Naive thymus-derived CD4-positive, alpha-beta T cell (primary cell): ENCODE data around the gene CDKN2B-AS1. TPM values are rescaled to one million over a fixed set of nuclear protein-coding genes. Genes with fewer than 3 reads are reported as not detected.
"Not testable (repeated sequence)": the region's sequence is repeated elsewhere in the genome, so short reads cannot be mapped to it uniquely, and the experiment has no call there.

ENCODE experiments used
- ATAC-seq: fragments of 150-1000 bp; cut with Tn5 transposase; 2 replicates; pipeline ENCODE4 v1.10.0; 2021; ENCODE audit warnings: mild to moderate bottlenecking, moderate library complexity
- CTCF ChIA-PET: fragments of 350-600 bp; sonication (Branson Sonifier 250); formaldehyde crosslinking; loops from one replicate; lab custom pipeline; 2021; ENCODE audit warnings: antibody characterized with exemption; lab: Charles Lee
- POLR2A ChIA-PET: fragments of 350-600 bp; sonication (Branson Sonifier 250); formaldehyde crosslinking; loops from one replicate; lab custom pipeline; 2021; ENCODE audit warnings: antibody characterized with exemption, inconsistent platforms; lab: Charles Lee
- DNase-seq, 9 donors: peaks; one replicate each; pipeline versions ENCODE4 v3.0.0 to v3.0.0-alpha.2; 2020 to 2022; ENCODE audit warnings: mixed read lengths in 1 of 9
- H3K27ac ChIP-seq: one replicate; pipeline ENCODE4 v1.7.0; 2013; ENCODE audit warnings: mild to moderate bottlenecking, low read depth, low read length, moderate library complexity
- H3K27me3 ChIP-seq, 2 donors: one replicate each; pipeline ENCODE4 v1.7.0; 2013; ENCODE audit warnings: low read length in 2 of 2, mild to moderate bottlenecking in 2 of 2, moderate library complexity in 2 of 2; ENCODE audit not compliant: control insufficient read depth in 2 of 2, insufficient read depth in 2 of 2
- H3K36me3 ChIP-seq, 3 experiments: 1 replicate in 2 of 3; 2 replicates in 1 of 3; pipeline ENCODE4 v1.7.0; 2013; ENCODE audit warnings: low read length in 3 of 3, mild to moderate bottlenecking in 3 of 3, moderate library complexity in 1 of 3; ENCODE audit not compliant: insufficient read depth in 3 of 3, control insufficient read depth in 2 of 3
- H3K4me1 ChIP-seq, 2 donors: one replicate each; pipeline ENCODE4 v1.7.0; 2013; ENCODE audit warnings: low read length in 2 of 2, mild to moderate bottlenecking in 2 of 2, moderate library complexity in 1 of 2; ENCODE audit not compliant: control insufficient read depth in 2 of 2, insufficient read depth in 2 of 2
- H3K4me3 ChIP-seq: 2 replicates; pipeline ENCODE4 v1.7.0; 2013; ENCODE audit warnings: mild to moderate bottlenecking, low read length
- H3K9me3 ChIP-seq, 3 experiments: 1 replicate in 2 of 3; 2 replicates in 1 of 3; pipeline ENCODE4 v1.7.0; 2013; ENCODE audit warnings: low read length in 3 of 3; ENCODE audit not compliant: control insufficient read depth in 2 of 3
- H3K27ac Mint-ChIP-seq, 9 donors: one replicate each; pipeline ENCODE4 v1.8.0; 2020 to 2022; ENCODE audit warnings: mixed read lengths in 9 of 9, mild to moderate bottlenecking in 8 of 9, moderate library complexity in 5 of 9, inconsistent platforms in 2 of 9
- H3K27me3 Mint-ChIP-seq, 5 donors: one replicate each; pipeline ENCODE4 v1.8.0; 2021 to 2022; ENCODE audit warnings: mixed read lengths in 5 of 5, mild to moderate bottlenecking in 1 of 5
- H3K36me3 Mint-ChIP-seq, 5 donors: one replicate each; pipeline ENCODE4 v1.8.0; 2020 to 2022; ENCODE audit warnings: mixed read lengths in 5 of 5, mild to moderate bottlenecking in 3 of 5, inconsistent platforms in 1 of 5
- H3K4me1 Mint-ChIP-seq, 7 donors: one replicate each; pipeline ENCODE4 v1.8.0; 2020 to 2022; ENCODE audit warnings: mixed read lengths in 7 of 7, mild to moderate bottlenecking in 3 of 7, inconsistent platforms in 1 of 7
- H3K4me3 Mint-ChIP-seq, 10 donors: one replicate each; pipeline ENCODE4 v1.8.0; 2020 to 2022; ENCODE audit warnings: mild to moderate bottlenecking in 10 of 10, mixed read lengths in 10 of 10, moderate library complexity in 6 of 10, inconsistent platforms in 2 of 10
- H3K9me3 Mint-ChIP-seq, 11 donors: one replicate each; pipeline ENCODE4 v1.8.0; 2020 to 2022; ENCODE audit warnings: mixed read lengths in 11 of 11, mild to moderate bottlenecking in 4 of 11, inconsistent platforms in 1 of 11, moderate library complexity in 1 of 11
- intact Hi-C, 2 donors: fragments of 100-400 bp; cut with micrococcal nuclease; formaldehyde crosslinking; loops; one replicate each; pipeline ENCODE4 v1.15.1; 2023
- polyA plus RNA-seq, 2 donors: library from polyadenylated mRNA; unstranded; fragments of 300-500 nt; fragmentation: Illumina TruSeq; gene quantifications; one replicate each; pipeline ENCODE4 v1.2.3, GENCODE V29; 2021
- total RNA-seq, 6 experiments: library from RNA in 5 of 6; stranded (reverse) in 5 of 6; gene quantifications; 1 replicate in 5 of 6; 2 replicates in 1 of 6; pipeline ENCODE4 v1.2.3 and lab custom pipeline; 2021 to 2026

CDKN2B-AS1 gene
- total and polyA plus RNA-seq, 7 experiments from 2014 or later, result 0.21 to 3.5 (median 0.61) TPM; not detected in 4

- DNase-seq, result no peak
- Histone ChIP-seq H3K36me3 (no peaks in the 10 kb centered on the region), H3K27ac (no peak overlapping the region), H3K27me3 (no peaks in the 10 kb centered on the region), H3K9me3 (no peaks in the 10 kb centered on the region), H3K4me1 (peaks cover 11 to 14% of the 10 kb centered on the region in 2 donors), H3K4me3 (no peak overlapping the region)
- no peak for ATAC-seq
- Mint-ChIP-seq H3K4me1 (peaks cover 6 to 24% (median 20%) of the 10 kb centered on the region in 7 donors), H3K27ac (no peak overlapping the region), H3K27me3 (peaks cover 0 to 25% (median 0%) of the 10 kb centered on the region in 5 donors), H3K4me3 (no peak overlapping the region), H3K36me3 (peaks cover 0 to 27% (median 0%) of the 10 kb centered on the region in 5 donors), H3K9me3 (peaks cover 0 to 4% (median 0%) of the 10 kb centered on the region in 11 donors)
- intact Hi-C loops, result no loop called here
- CTCF ChIA-PET, result no interaction called here
- POLR2A ChIA-PET, result no interaction called here
These were observed 61.8 kb downstream of the CDKN2B-AS1 start for GRCh38 chr9:22056402-22056801.

GRCh38 chr9:22057972-22058371 is 63.4 kb downstream of the CDKN2B-AS1 start:
- intact Hi-C loops, H3K27ac ChIP-seq, POLR2A ChIA-PET: not testable (repeated sequence)

GRCh38 chr9:22060831-22061383 is 66.3 kb downstream of the CDKN2B-AS1 start:
- intact Hi-C loops, result no loop called here
- ATAC-seq (no peak), DNase-seq (no peak)
- Mint-ChIP-seq H3K4me3 (no peak overlapping the region), H3K9me3 (peaks cover 0 to 5% (median 0%) of the 10 kb centered on the region in 11 donors), H3K27me3 (peaks cover 0 to 44% (median 0%) of the 10 kb centered on the region in 5 donors), H3K27ac (no peak overlapping the region), H3K36me3 (peaks cover 0 to 37% (median 0%) of the 10 kb centered on the region in 5 donors), H3K4me1 (peaks cover 14 to 32% (median 26%) of the 10 kb centered on the region in 7 donors)
- Histone ChIP-seq H3K27me3 (no peaks in the 10 kb centered on the region), H3K9me3 (no peaks in the 10 kb centered on the region), H3K4me3 (no peak overlapping the region), H3K27ac (no peak overlapping the region), H3K36me3 (no peaks in the 10 kb centered on the region), H3K4me1 (peaks cover 0 to 8% of the 10 kb centered on the region in 2 donors)
- ChIA-PET POLR2A (no interaction called here), CTCF (interaction anchor here (0.8 kb wide), 1 partner anchor 327 kb away, joined by 3 read pairs; no protein-coding TSS in a partner anchor)

More at GRCh38 chr9:22057972-22058371, 63.4 kb downstream of the CDKN2B-AS1 start:
- H3K27me3 ChIP-seq, H3K4me3 Mint-ChIP-seq, H3K36me3 ChIP-seq, ATAC-seq, CTCF ChIA-PET, H3K27ac Mint-ChIP-seq, H3K4me3 ChIP-seq, DNase-seq, H3K4me1 ChIP-seq, H3K9me3 Mint-ChIP-seq, H3K9me3 ChIP-seq: not testable (repeated sequence)
- peaks cover under 1 to 10% (median 5%) of the 10 kb centered on the region in 7 donors for H3K4me1 Mint-ChIP-seq
- peaks cover 0 to 25% (median 0%) of the 10 kb centered on the region in 5 donors for H3K36me3 Mint-ChIP-seq
- peaks cover 0 to 33% (median 0%) of the 10 kb centered on the region in 5 donors for H3K27me3 Mint-ChIP-seq

- no peak overlapping the region for H3K27ac ChIP-seq
- no peak for DNase-seq
- intact Hi-C loops, result loop anchor here in 1 of 2 donors (1.0 to 2.0 kb wide), 2 partner anchors 8 to 14 kb away; no protein-coding TSS in a partner anchor
- H3K9me3 ChIP-seq, result no peaks in the 10 kb centered on the region
- POLR2A ChIA-PET, result interaction anchor here (0.5 kb wide), 1 partner anchor 277 kb away, joined by 3 read pairs; no protein-coding TSS in a partner anchor
- H3K9me3 Mint-ChIP-seq, result peaks cover 0 to 8% (median 0%) of the 10 kb centered on the region in 11 donors
- peak overlapping the region in 5 of 9 donors; percentile 17 to 70 (median 34) for H3K27ac Mint-ChIP-seq
- peaks cover 15 to 48% (median 28%) of the 10 kb centered on the region in 7 donors for H3K4me1 Mint-ChIP-seq
- no peaks in the 10 kb centered on the region for H3K27me3 ChIP-seq
- no peaks in the 10 kb centered on the region for H3K36me3 ChIP-seq
- CTCF ChIA-PET, result no interaction called here
- H3K27me3 Mint-ChIP-seq, result peaks cover 0 to 47% (median 0%) of the 10 kb centered on the region in 5 donors
- ATAC-seq, result no peak
- peaks cover 0 to 32% (median 0%) of the 10 kb centered on the region in 5 donors for H3K36me3 Mint-ChIP-seq
- H3K4me3 Mint-ChIP-seq, result peak overlapping the region in 6 of 10 donors; percentile 2 to 55 (median 24)
- no peak overlapping the region for H3K4me3 ChIP-seq
- H3K4me1 ChIP-seq, result peaks cover 0 to 9% of the 10 kb centered on the region in 2 donors
These were observed 70.4 kb downstream of the CDKN2B-AS1 start for GRCh38 chr9:22064957-22065356.

- DNase-seq, result peak in 2 of 9 donors; percentile 16 to 18
- CTCF ChIA-PET, result interaction anchor here (0.7 kb wide), 2 partner anchors 106 to 190 kb away, joined by 4 read pairs; no protein-coding TSS in a partner anchor
- peaks cover 0 to 40% (median 0%) of the 10 kb centered on the region in 5 donors for H3K27me3 Mint-ChIP-seq
- peak overlapping the region in 6 of 10 donors; percentile 2 to 55 (median 24) for H3K4me3 Mint-ChIP-seq
- H3K9me3 Mint-ChIP-seq, result peaks cover 0 to 6% (median 0%) of the 10 kb centered on the region in 11 donors
- no peak overlapping the region for H3K4me3 ChIP-seq
- H3K27ac ChIP-seq, result no peak overlapping the region
- no peaks in the 10 kb centered on the region for H3K27me3 ChIP-seq
- intact Hi-C loops, result loop anchor here in 1 of 2 donors (1.0 to 2.0 kb wide), 2 partner anchors 8 to 13 kb away; no protein-coding TSS in a partner anchor
- POLR2A ChIA-PET, result no interaction called here
- peak; percentile 44 for ATAC-seq
- peaks cover 0 to 29% (median 0%) of the 10 kb centered on the region in 5 donors for H3K36me3 Mint-ChIP-seq
- H3K27ac Mint-ChIP-seq, result peak overlapping the region in 5 of 9 donors; percentile 17 to 70 (median 56)
- H3K36me3 ChIP-seq, result no peaks in the 10 kb centered on the region
- peaks cover 16 to 46% (median 28%) of the 10 kb centered on the region in 7 donors for H3K4me1 Mint-ChIP-seq
- peaks cover 0 to 9% of the 10 kb centered on the region in 2 donors for H3K4me1 ChIP-seq
- no peaks in the 10 kb centered on the region for H3K9me3 ChIP-seq
These were observed 71.0 kb downstream of the CDKN2B-AS1 start for GRCh38 chr9:22065431-22066200.

- POLR2A ChIA-PET, result no interaction called here
- peaks cover 0 to 48% (median 0%) of the 10 kb centered on the region in 5 donors for H3K27me3 Mint-ChIP-seq
- H3K4me1 Mint-ChIP-seq, result peaks cover 16 to 59% (median 28%) of the 10 kb centered on the region in 7 donors
- intact Hi-C loops, result no loop called here
- Histone ChIP-seq H3K9me3 (no peaks in the 10 kb centered on the region), H3K4me1 (peaks cover 0 to 9% of the 10 kb centered on the region in 2 donors), H3K27me3 (no peaks in the 10 kb centered on the region), H3K27ac (no peak overlapping the region), H3K36me3 (no peaks in the 10 kb centered on the region), H3K4me3 (no peak overlapping the region)
- ATAC-seq (no peak), DNase-seq (no peak)
- H3K36me3 Mint-ChIP-seq, result peaks cover 0 to 41% (median 0%) of the 10 kb centered on the region in 5 donors
- H3K9me3 Mint-ChIP-seq, result peaks cover 0 to 6% (median 0%) of the 10 kb centered on the region in 11 donors
- CTCF ChIA-PET, result interaction anchor here (0.6 kb wide), 1 partner anchor 30 kb away, joined by 3 read pairs; no protein-coding TSS in a partner anchor
- no peak overlapping the region for H3K4me3 Mint-ChIP-seq
- no peak overlapping the region for H3K27ac Mint-ChIP-seq
These were observed 72.6 kb downstream of the CDKN2B-AS1 start for GRCh38 chr9:22067196-22067595.
